Sigmoid colon (tissue), 7 donors: Measurements from ENCODE around the gene SPPL3. TPM values are rescaled to one million over a fixed set of nuclear protein-coding genes. Genes with fewer than 3 reads are reported as not detected.

Source experiments
- DNase-seq: peaks from one replicate; pipeline ENCODE4 v3.0.0-alpha.2; 2019
- H3K27ac ChIP-seq, 4 donors: fragments of 200-600 bp; sonication (generic); one replicate each; pipeline ENCODE4 v1.5.1; 2016 to 2019; ENCODE audit warnings: mild to moderate bottlenecking in 1 of 4
- H3K27me3 ChIP-seq, 3 donors: fragments of 200-600 bp; sonication (generic); one replicate each; pipeline ENCODE4 v1.5.1; 2019; ENCODE audit warnings: mild to moderate bottlenecking in 1 of 3
- H3K36me3 ChIP-seq, 4 donors: fragments of 200-600 bp; sonication (generic); one replicate each; pipeline ENCODE4 v1.5.1; 2016 to 2019
- H3K4me1 ChIP-seq, 4 donors: fragments of 200-600 bp; sonication (generic); one replicate each; pipeline ENCODE4 v1.5.1; 2017 to 2019
- H3K4me3 ChIP-seq, 4 donors: fragments of 200-600 bp; sonication (generic); one replicate each; pipeline ENCODE4 v1.5.1; 2017 to 2019; ENCODE audit warnings: mild to moderate bottlenecking in 2 of 4, moderate library complexity in 1 of 4
- H3K9me3 ChIP-seq, 4 donors: fragments of 200-600 bp in 3 of 4; sonication (generic) in 3 of 4; one replicate each; pipeline versions ENCODE4 v1.5.1 to v1.6.1; 2013 to 2019
- EP300 ChIP-seq, 4 donors: sonication (generic); formaldehyde crosslinking; IDR thresholded peaks; one replicate each; pipeline ENCODE4 v1.6.1; 2017; ENCODE audit warnings: antibody characterized with exemption in 4 of 4
- POLR2A ChIP-seq, 2 donors: fragments of 450-650 bp; IDR thresholded peaks; one replicate each; pipeline ENCODE4 v1.6.1; 2016; ENCODE audit warnings: antibody characterized with exemption in 2 of 2, mild to moderate bottlenecking in 2 of 2, moderate library complexity in 2 of 2
- POLR2AphosphoS5 ChIP-seq, 4 donors: sonication (generic); formaldehyde crosslinking; IDR thresholded peaks; one replicate each; pipeline ENCODE4 v1.6.1; 2017; ENCODE audit warnings: antibody characterized with exemption in 4 of 4
- WGBS, 2 donors: extraction: QIAGEN DNeasy Blood & Tissue Kit; methylation state at CpG; one replicate each; pipeline ENCODE4 v1.1.7; 2013; 5-methylcytosine and 5-hydroxymethylcytosine counted together
- intact Hi-C: fragments of 100-400 bp; cut with DNase I; formaldehyde crosslinking; loops from one replicate; pipeline ENCODE4 v1.15.1; 2023
- polyA plus RNA-seq, 3 donors: library from polyadenylated mRNA; stranded (reverse); fragments of 200-250 nt; gene quantifications; one replicate each; pipeline ENCODE4 v1.2.3, GENCODE V29; 2013
- total RNA-seq, 4 donors: library from RNA; depleted of rRNA; stranded (reverse); fragments of >200 nt; gene quantifications; one replicate each; pipeline ENCODE4 v1.1.0, GENCODE V29; 2016
- TF ChIP-seq, protein P1 (sequence below), 4 experiments: fragments of 450-650 bp in 3 of 4; fragments of 200-600 bp in 1 of 4; IDR thresholded peaks; one replicate each; pipeline ENCODE4 v1.5.1; 2016 to 2019; ENCODE audit warnings: antibody characterized with exemption in 4 of 4, mild to moderate bottlenecking in 3 of 4, moderate library complexity in 2 of 4
- donor health status: healthy with polysubstance abuse.
- donor health status: Bipolar disorder and iron deficiency.
- donor health status: healthy.

SPPL3 gene
- total and polyA plus RNA-seq, 7 donors, result 8.6 to 28.0 (median 19.3) TPM

DNA sequence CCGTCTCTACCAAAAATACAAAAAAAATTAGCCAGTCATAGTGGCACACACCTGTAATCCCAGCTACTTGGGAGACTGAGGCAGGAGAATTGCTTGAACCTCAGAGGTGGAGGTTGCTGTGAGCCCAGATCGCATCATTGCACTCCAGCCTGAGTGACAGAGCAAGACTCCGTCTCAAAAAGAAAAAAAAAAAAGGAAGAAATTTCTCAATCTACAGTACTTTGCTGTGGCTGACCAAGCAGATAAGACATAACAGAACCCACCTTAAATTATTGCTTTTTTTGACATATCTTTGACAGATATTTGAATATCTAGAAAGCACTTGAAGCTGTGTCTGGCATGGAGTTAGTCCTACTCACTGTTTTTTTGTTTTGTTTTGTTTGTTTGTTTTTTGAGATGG is 39.3 kb upstream of the SPPL3 start:
- H3K27ac ChIP-seq, result no peak overlapping the region
- TF ChIP-seq, protein P1, sequence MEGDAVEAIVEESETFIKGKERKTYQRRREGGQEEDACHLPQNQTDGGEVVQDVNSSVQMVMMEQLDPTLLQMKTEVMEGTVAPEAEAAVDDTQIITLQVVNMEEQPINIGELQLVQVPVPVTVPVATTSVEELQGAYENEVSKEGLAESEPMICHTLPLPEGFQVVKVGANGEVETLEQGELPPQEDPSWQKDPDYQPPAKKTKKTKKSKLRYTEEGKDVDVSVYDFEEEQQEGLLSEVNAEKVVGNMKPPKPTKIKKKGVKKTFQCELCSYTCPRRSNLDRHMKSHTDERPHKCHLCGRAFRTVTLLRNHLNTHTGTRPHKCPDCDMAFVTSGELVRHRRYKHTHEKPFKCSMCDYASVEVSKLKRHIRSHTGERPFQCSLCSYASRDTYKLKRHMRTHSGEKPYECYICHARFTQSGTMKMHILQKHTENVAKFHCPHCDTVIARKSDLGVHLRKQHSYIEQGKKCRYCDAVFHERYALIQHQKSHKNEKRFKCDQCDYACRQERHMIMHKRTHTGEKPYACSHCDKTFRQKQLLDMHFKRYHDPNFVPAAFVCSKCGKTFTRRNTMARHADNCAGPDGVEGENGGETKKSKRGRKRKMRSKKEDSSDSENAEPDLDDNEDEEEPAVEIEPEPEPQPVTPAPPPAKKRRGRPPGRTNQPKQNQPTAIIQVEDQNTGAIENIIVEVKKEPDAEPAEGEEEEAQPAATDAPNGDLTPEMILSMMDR (IDR thresholded peaks at IDR 0.05), result no peak
- TF ChIP-seq EP300 (IDR thresholded peaks at IDR 0.05), result no peak
- no peak for TF ChIP-seq POLR2AphosphoS5 (IDR thresholded peaks at IDR 0.05)
- no peak for TF ChIP-seq POLR2A (IDR thresholded peaks at IDR 0.05)
- no peak overlapping the region for H3K4me3 ChIP-seq
- WGBS, 2 donors, result 84 to 93% methylated on average over 3 of the region's 3 CpGs
- H3K9me3 ChIP-seq, result no peaks in the 10 kb centered on the region
- peaks cover 0 to 2% (median 0%) of the 10 kb centered on the region in 3 donors for H3K27me3 ChIP-seq
- H3K36me3 ChIP-seq, result no peaks in the 10 kb centered on the region
- no peaks in the 10 kb centered on the region for H3K4me1 ChIP-seq
- no peak for DNase-seq
- intact Hi-C loops, result no loop called here

DNA sequence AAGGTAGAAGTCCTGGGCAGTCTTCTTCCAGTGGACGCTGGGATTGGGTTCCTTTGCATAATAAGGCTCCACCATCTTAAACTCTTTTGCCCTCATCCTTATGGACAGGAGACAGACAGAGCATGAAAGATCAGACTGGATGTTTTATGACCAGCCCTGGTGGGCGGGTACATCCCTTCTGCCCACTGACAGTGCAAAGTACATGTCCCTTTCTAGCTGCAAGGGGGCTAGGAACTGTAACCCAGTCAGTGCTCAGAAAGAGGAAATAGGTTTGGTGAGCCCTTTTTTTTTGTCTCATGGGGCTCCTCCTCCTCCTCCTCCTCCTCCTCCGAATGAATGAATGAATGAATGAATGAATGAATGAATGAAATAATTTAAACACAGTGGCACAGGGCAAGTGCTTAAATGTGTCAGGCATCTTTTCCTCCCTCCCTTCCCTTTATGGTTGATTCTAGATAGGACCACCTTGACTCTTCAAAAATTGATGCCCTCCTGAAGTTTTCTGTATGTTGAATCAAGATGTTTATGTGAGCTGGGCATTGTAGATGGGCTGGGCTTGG is 37.8 kb upstream of the SPPL3 start:
- no peak overlapping the region for H3K4me3 ChIP-seq
- 44 to 57% methylated on average over 3 of the region's 3 CpGs for WGBS, 2 donors
- no peaks in the 10 kb centered on the region for H3K36me3 ChIP-seq
- H3K27me3 ChIP-seq, result peaks cover 0 to 5% (median 0%) of the 10 kb centered on the region in 3 donors
- intact Hi-C loops, result no loop called here
- no peaks in the 10 kb centered on the region for H3K9me3 ChIP-seq
- TF ChIP-seq, protein P1 (IDR thresholded peaks at IDR 0.05), result no peak
- no peak for TF ChIP-seq POLR2AphosphoS5 (IDR thresholded peaks at IDR 0.05)
- no peak for TF ChIP-seq POLR2A (IDR thresholded peaks at IDR 0.05)
- no peak for TF ChIP-seq EP300 (IDR thresholded peaks at IDR 0.05)
- no peaks in the 10 kb centered on the region for H3K4me1 ChIP-seq
- peak; percentile 2 for DNase-seq
- H3K27ac ChIP-seq, result no peak overlapping the region

DNA sequence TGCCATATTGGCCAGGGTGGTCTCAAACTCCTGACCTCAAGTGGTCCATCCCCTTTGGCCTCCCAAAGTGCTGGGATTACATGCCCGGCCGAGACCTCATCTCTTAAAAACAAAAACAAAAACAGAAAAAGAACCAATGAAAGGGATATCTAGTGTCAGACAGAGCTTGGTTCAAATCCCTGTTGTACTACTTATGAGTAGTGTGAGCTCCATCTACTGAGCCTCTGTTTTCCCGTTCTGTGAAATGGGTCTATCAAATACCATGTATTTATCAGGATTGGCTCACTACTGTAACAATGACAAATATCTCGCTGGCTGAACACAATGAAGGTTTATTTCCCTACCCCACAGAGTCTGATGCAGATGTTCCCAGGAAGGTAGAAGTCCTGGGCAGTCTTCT is 37.3 kb upstream of the SPPL3 start:
- H3K9me3 ChIP-seq, result no peaks in the 10 kb centered on the region
- H3K4me1 ChIP-seq, result no peaks in the 10 kb centered on the region
- H3K27me3 ChIP-seq, result peaks cover 0 to 5% (median 0%) of the 10 kb centered on the region in 3 donors
- no peaks in the 10 kb centered on the region for H3K36me3 ChIP-seq
- H3K4me3 ChIP-seq, result no peak overlapping the region
- intact Hi-C loops, result no loop called here
- TF ChIP-seq POLR2AphosphoS5 (IDR thresholded peaks at IDR 0.05), result no peak
- TF ChIP-seq, protein P1 (IDR thresholded peaks at IDR 0.05), result no peak
- TF ChIP-seq EP300 (IDR thresholded peaks at IDR 0.05), result no peak
- no peak for TF ChIP-seq POLR2A (IDR thresholded peaks at IDR 0.05)
- H3K27ac ChIP-seq, result no peak overlapping the region
- WGBS, 2 donors, result 94 to 95% methylated on average over 4 of the region's 4 CpGs
- DNase-seq, result no peak

DNA sequence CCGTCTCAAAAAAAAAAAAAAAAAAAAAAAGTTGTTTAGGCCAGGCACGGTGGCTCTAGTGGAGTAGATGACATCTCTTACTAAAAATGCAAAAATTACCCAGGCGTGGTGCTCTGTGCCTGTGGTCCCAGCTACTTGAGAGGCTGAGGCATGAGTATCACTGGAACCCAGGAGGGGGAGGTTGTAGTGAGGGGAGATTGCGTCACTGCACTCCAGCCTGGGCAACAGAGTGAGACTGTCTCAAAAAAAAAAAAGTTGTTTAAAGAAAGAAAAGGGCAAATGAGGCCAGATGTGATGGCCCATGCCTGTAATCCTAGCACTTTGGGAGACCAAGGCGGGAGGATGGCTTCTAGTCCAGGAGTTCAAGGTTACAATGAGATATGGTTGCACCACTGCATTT is 36.6 kb upstream of the SPPL3 start:
- H3K4me1 ChIP-seq, result peaks cover 0 to 2% (median 0%) of the 10 kb centered on the region in 4 donors
- no peak overlapping the region for H3K4me3 ChIP-seq
- no peaks in the 10 kb centered on the region for H3K9me3 ChIP-seq
- 73 to 86% methylated on average over 5 of the region's 5 CpGs for WGBS, 2 donors
- H3K27me3 ChIP-seq, result peaks cover 0 to 5% (median 0%) of the 10 kb centered on the region in 3 donors
- intact Hi-C loops, result no loop called here
- no peaks in the 10 kb centered on the region for H3K36me3 ChIP-seq
- no peak for DNase-seq
- no peak overlapping the region for H3K27ac ChIP-seq
- TF ChIP-seq POLR2AphosphoS5 (IDR thresholded peaks at IDR 0.05) (no peak), EP300 (IDR thresholded peaks at IDR 0.05) (no peak), POLR2A (IDR thresholded peaks at IDR 0.05) (no peak)
- TF ChIP-seq, protein P1 (IDR thresholded peaks at IDR 0.05), result no peak

DNA sequence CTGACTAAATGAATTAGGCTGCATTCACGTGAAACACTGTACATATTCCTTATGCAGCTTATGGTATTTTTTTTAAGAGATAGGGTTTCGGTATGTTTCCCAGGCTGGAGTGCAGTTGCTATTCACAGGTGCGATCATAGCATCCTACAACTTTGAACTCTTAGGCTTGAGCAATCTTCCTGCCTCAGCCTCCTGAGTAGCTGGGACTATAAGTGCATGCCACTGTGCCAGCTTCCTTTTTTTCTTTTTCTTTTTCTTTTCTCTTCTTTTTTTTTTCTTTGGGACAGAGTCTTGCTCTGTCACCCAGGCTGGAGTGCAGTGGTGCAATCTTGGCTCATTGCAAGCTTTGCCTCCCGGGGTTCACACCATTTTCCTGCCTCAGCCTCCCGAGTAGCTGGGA is 35.8 kb upstream of the SPPL3 start:
- no peaks in the 10 kb centered on the region for H3K36me3 ChIP-seq
- WGBS, 2 donors, result 60 to 67% methylated on average over 5 of the region's 5 CpGs
- no peak overlapping the region for H3K4me3 ChIP-seq
- H3K27me3 ChIP-seq, result peaks cover 0 to 5% (median 0%) of the 10 kb centered on the region in 3 donors
- H3K4me1 ChIP-seq, result peaks cover 0 to 3% (median 0%) of the 10 kb centered on the region in 4 donors
- no peak for DNase-seq
- peak overlapping the region in 1 of 4 donors; percentile 39 for H3K27ac ChIP-seq
- no peaks in the 10 kb centered on the region for H3K9me3 ChIP-seq
- intact Hi-C loops, result no loop called here
- TF ChIP-seq, protein P1 (IDR thresholded peaks at IDR 0.05), result no peak
- TF ChIP-seq EP300 (IDR thresholded peaks at IDR 0.05) (no peak), POLR2AphosphoS5 (IDR thresholded peaks at IDR 0.05) (no peak), POLR2A (IDR thresholded peaks at IDR 0.05) (no peak)
